GM23338 (cell line): ENCODE data around the gene GPC6. TPM values are rescaled to one million over a fixed set of nuclear protein-coding genes. Genes with fewer than 3 reads are reported as not detected.

Experiments used
- ETS1 ChIP-seq: IDR thresholded peaks from 2 replicates; pipeline ENCODE4 v1.6.1; 2016; ENCODE audit warnings: antibody characterized with exemption
- EZH2 ChIP-seq: fragments of 200-600 bp; sonication (generic); IDR thresholded peaks from one replicate; pipeline ENCODE4 v1.8.0; 2017; ENCODE audit warnings: antibody characterized with exemption, mild to moderate bottlenecking, low read depth; ENCODE audit not compliant: unreplicated experiment
- JUNB ChIP-seq: IDR thresholded peaks from one replicate; pipeline ENCODE4 v1.6.1; 2016; ENCODE audit warnings: antibody characterized with exemption; ENCODE audit not compliant: unreplicated experiment
- NANOG ChIP-seq: IDR thresholded peaks from 2 replicates; pipeline ENCODE4 v1.6.1; 2016; ENCODE audit warnings: antibody characterized with exemption, borderline replicate concordance
- POLR2AphosphoS5 ChIP-seq: IDR thresholded peaks from 2 replicates; pipeline ENCODE4 v1.6.1; 2016; ENCODE audit warnings: antibody characterized with exemption, low read depth
- REST ChIP-seq: IDR thresholded peaks from one replicate; pipeline ENCODE4 v1.6.1; 2018; ENCODE audit warnings: antibody characterized with exemption; ENCODE audit not compliant: unreplicated experiment
- STAT1 ChIP-seq: IDR thresholded peaks from one replicate; pipeline ENCODE4 v1.6.1; 2016; ENCODE audit warnings: antibody characterized with exemption; ENCODE audit not compliant: unreplicated experiment
- ZNF114 ChIP-seq: fragments of 250-450 bp; sonication (Bioruptor Pico); IDR thresholded peaks from 2 replicates; pipeline ENCODE4 v1.5.0; 2020; ENCODE audit warnings: mild to moderate bottlenecking, moderate library complexity
- ZNF462 ChIP-seq: fragments of 250-450 bp; sonication (Bioruptor Pico); IDR thresholded peaks from 2 replicates; pipeline ENCODE4 v1.5.0; 2020; ENCODE audit warnings: mild to moderate bottlenecking, moderate library complexity
- polyA plus RNA-seq: library from polyadenylated mRNA; unstranded; fragments of >200 nt; fragmentation: Nextera tagmentation; extraction: Ambion mirVana; gene quantifications from 2 replicates; pipeline ENCODE4 v1.2.1, GENCODE V29; 2016
- total RNA-seq: library from RNA; depleted of rRNA; stranded (reverse); fragments of >200 nt; shearing (Covaris generic); gene quantifications from 2 replicates; pipeline ENCODE4 v1.2.3, GENCODE V29; 2014

Gene GPC6
- total and polyA plus RNA-seq, 2 experiments from 2014 or later, result 6.4 to 28.6 TPM

- TF ChIP-seq ZNF462 (no peak), JUNB (no peak), ETS1 (no peak), STAT1 (no peak), POLR2AphosphoS5 (no peak), ZNF114 (no peak), REST (no peak), NANOG (no peak), EZH2 (no peak)
Observed at GRCh38 chr13:93375491-93375890, 148.9 kb downstream of the GPC6 start (continued).
